ENCODE data around the gene ANGPT4. TPM values are rescaled to one million over a fixed set of nuclear protein-coding genes. Genes with fewer than 3 reads are reported as not detected.

Gene ANGPT4
- total RNA-seq, 1 experiment from 2014 or later, result 0.20 TPM

- Mint-ChIP-seq H3K36me3 (no peaks in the 10 kb centered on the region; the same call in 1 of the 2 replicates), H3K4me1 (peaks cover 29% of the 10 kb centered on the region), H3K27ac (no peak overlapping the region), H3K9me3 (no peaks in the 10 kb centered on the region), H3K4me3 (no peak overlapping the region), H3K27me3 (ENCODE audit: low read depth) (no peaks in the 10 kb centered on the region; the same call in 1 of the 2 replicates)
- ChIA-PET POLR2A (interaction anchor here (0.7 kb wide), 1 partner anchor 17 kb away, joined by 7 read pairs; no protein-coding TSS in a partner anchor), CTCF (interaction anchor here (0.7 to 1.5 kb wide), 3 partner anchors 14 to 64 kb away, joined by 3 to 4 read pairs (median 4); no protein-coding TSS in a partner anchor)
- TF ChIP-seq, protein P1, sequence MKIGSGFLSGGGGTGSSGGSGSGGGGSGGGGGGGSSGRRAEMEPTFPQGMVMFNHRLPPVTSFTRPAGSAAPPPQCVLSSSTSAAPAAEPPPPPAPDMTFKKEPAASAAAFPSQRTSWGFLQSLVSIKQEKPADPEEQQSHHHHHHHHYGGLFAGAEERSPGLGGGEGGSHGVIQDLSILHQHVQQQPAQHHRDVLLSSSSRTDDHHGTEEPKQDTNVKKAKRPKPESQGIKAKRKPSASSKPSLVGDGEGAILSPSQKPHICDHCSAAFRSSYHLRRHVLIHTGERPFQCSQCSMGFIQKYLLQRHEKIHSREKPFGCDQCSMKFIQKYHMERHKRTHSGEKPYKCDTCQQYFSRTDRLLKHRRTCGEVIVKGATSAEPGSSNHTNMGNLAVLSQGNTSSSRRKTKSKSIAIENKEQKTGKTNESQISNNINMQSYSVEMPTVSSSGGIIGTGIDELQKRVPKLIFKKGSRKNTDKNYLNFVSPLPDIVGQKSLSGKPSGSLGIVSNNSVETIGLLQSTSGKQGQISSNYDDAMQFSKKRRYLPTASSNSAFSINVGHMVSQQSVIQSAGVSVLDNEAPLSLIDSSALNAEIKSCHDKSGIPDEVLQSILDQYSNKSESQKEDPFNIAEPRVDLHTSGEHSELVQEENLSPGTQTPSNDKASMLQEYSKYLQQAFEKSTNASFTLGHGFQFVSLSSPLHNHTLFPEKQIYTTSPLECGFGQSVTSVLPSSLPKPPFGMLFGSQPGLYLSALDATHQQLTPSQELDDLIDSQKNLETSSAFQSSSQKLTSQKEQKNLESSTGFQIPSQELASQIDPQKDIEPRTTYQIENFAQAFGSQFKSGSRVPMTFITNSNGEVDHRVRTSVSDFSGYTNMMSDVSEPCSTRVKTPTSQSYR (CRISPR knock-in tag; IDR thresholded peaks at IDR 0.05), result no peak
- TF ChIP-seq, protein P2, sequence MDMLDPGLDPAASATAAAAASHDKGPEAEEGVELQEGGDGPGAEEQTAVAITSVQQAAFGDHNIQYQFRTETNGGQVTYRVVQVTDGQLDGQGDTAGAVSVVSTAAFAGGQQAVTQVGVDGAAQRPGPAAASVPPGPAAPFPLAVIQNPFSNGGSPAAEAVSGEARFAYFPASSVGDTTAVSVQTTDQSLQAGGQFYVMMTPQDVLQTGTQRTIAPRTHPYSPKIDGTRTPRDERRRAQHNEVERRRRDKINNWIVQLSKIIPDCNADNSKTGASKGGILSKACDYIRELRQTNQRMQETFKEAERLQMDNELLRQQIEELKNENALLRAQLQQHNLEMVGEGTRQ (CRISPR knock-in tag; IDR thresholded peaks at IDR 0.05), result no peak
- TF ChIP-seq FOXP1 (CRISPR knock-in tag; IDR thresholded peaks at IDR 0.05; ENCODE audit: borderline replicate concordance) (no peak), GABPB1 (CRISPR knock-in tag; IDR thresholded peaks at IDR 0.05) (no peak), SOX15 (CRISPR knock-in tag; IDR thresholded peaks at IDR 0.05) (no peak), NFYB (CRISPR knock-in tag; conservative IDR thresholded peaks at IDR 0.05; ENCODE audit: low read depth) (no peak), NR3C1 (CRISPR knock-in tag; conservative IDR thresholded peaks at IDR 0.05; ENCODE audit: low read depth) (no peak), NR1H2 (CRISPR knock-in tag; IDR thresholded peaks at IDR 0.05) (no peak), JUN (CRISPR knock-in tag; IDR thresholded peaks at IDR 0.05) (no peak)
- ATAC-seq (no peak), DNase-seq (ENCODE audit: low spot score) (no peak)
Measured at GRCh38 chr20:848193-848592, 67.9 kb downstream of the ANGPT4 start.

- no peaks in the 10 kb centered on the region; the same call in 1 of the 2 replicates for H3K36me3 Mint-ChIP-seq
- H3K27me3 Mint-ChIP-seq (ENCODE audit: low read depth), result peaks cover 10% of the 10 kb centered on the region
- TF ChIP-seq FOXJ3 (CRISPR knock-in tag; IDR thresholded peaks at IDR 0.05; ENCODE audit: borderline replicate concordance) (no peak), ELF4 (CRISPR knock-in tag; IDR thresholded peaks at IDR 0.05; ENCODE audit: low read depth) (no peak), ZBTB21 (CRISPR knock-in tag; IDR thresholded peaks at IDR 0.05; ENCODE audit: borderline replicate concordance) (no peak), ZNF232 (CRISPR knock-in tag; IDR thresholded peaks at IDR 0.05) (no peak), USF1 (CRISPR knock-in tag; IDR thresholded peaks at IDR 0.05) (no peak), AR (CRISPR knock-in tag; IDR thresholded peaks at IDR 0.05) (no peak), ZNF396 (CRISPR knock-in tag; IDR thresholded peaks at IDR 0.05; ENCODE audit: borderline replicate concordance) (no peak), ZNF219 (CRISPR knock-in tag; IDR thresholded peaks at IDR 0.05; ENCODE audit: borderline replicate concordance) (no peak)
- TF ChIP-seq, protein P3, sequence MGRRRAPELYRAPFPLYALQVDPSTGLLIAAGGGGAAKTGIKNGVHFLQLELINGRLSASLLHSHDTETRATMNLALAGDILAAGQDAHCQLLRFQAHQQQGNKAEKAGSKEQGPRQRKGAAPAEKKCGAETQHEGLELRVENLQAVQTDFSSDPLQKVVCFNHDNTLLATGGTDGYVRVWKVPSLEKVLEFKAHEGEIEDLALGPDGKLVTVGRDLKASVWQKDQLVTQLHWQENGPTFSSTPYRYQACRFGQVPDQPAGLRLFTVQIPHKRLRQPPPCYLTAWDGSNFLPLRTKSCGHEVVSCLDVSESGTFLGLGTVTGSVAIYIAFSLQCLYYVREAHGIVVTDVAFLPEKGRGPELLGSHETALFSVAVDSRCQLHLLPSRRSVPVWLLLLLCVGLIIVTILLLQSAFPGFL (CRISPR knock-in tag; IDR thresholded peaks at IDR 0.05; ENCODE audit: borderline replicate concordance), result no peak
- no peak overlapping the region for H3K27ac Mint-ChIP-seq
- peaks cover 38% of the 10 kb centered on the region for H3K4me1 Mint-ChIP-seq
- ATAC-seq (no peak), DNase-seq (ENCODE audit: low spot score) (no peak)
- no peaks in the 10 kb centered on the region for H3K9me3 Mint-ChIP-seq
- H3K4me3 Mint-ChIP-seq, result no peak overlapping the region
- ChIA-PET POLR2A (interaction anchor here (0.8 kb wide), 1 partner anchor 15 kb away, joined by 3 read pairs; no protein-coding TSS in a partner anchor), CTCF (interaction anchor here (0.7 to 1.5 kb wide), 7 partner anchors 13 to 112 kb away, joined by 3 to 5 read pairs (median 4); partner anchors contain the start of gene FAM110A)
Measured at GRCh38 chr20:846894-847278, 69.2 kb downstream of the ANGPT4 start.

All from WTC11 (cell line).